ENCODE results near the gene RAB10. TPM values are rescaled to one million over a fixed set of nuclear protein-coding genes. Genes with fewer than 3 reads are reported as not detected.
"Not testable (repeated sequence)": the region's sequence is repeated elsewhere in the genome, so short reads cannot be mapped to it uniquely, and the experiment has no call there.

Gene RAB10
- total RNA-seq, 1 experiment from 2014 or later = 140 TPM

GRCh38 chr2:26100384-26100783, 66.5 kb downstream of the RAB10 start:
- no peak for TF ChIP-seq CTCF (conservative IDR thresholded peaks at IDR 0.05; ENCODE audit: low read depth, low read length)
- no peak for TF ChIP-seq EZH2 (IDR thresholded peaks at IDR 0.05; ENCODE audit: borderline replicate concordance, low read depth, low read length, poor library complexity, severe bottlenecking)
- ChIA-PET POLR2A (ENCODE audit: low non-redundant PET) (no interaction called here), CTCF (interaction anchor here (0.5 kb wide), 1 partner anchor 1913 kb away, joined by 7 read pairs; no protein-coding TSS in a partner anchor)
- peaks cover 10% of the 10 kb centered on the region for H3K4me1 ChIP-seq (ENCODE audit: insufficient read depth, low read length, poor library complexity, severe bottlenecking)
- H3K9me3 ChIP-seq (ENCODE audit: low read depth, low read length, poor library complexity, severe bottlenecking) = no peaks in the 10 kb centered on the region
- peaks cover 11% of the 10 kb centered on the region for H3K36me3 ChIP-seq (ENCODE audit: insufficient read depth, low read length, poor library complexity, severe bottlenecking)
- no peaks in the 10 kb centered on the region for H3K27me3 ChIP-seq (replicated peaks; ENCODE audit: insufficient read depth, low read depth, low read length, poor library complexity)
- no peak overlapping the region for H3K27ac ChIP-seq (ENCODE audit: low read depth, low read length, poor library complexity, severe bottlenecking)
- DNase-seq (ENCODE audit: low spot score) = no peak
- TSS peak; percentile 9 for BruUV-seq (replicated peaks)
- intact Hi-C loops (cut with micrococcal nuclease; ENCODE audit: unreplicated experiment) = no loop called here
- no peak overlapping the region for H3K4me3 ChIP-seq (ENCODE audit: low read depth, low read length, poor library complexity, severe bottlenecking)

- Histone ChIP-seq H3K36me3 (ENCODE audit: insufficient read depth, low read length, poor library complexity, severe bottlenecking) (peaks cover 11% of the 10 kb centered on the region), H3K27me3 (replicated peaks; ENCODE audit: insufficient read depth, low read depth, low read length, poor library complexity) (no peaks in the 10 kb centered on the region), H3K9me3 (ENCODE audit: low read depth, low read length, poor library complexity, severe bottlenecking) (no peaks in the 10 kb centered on the region), H3K4me3 (ENCODE audit: low read depth, low read length, poor library complexity, severe bottlenecking) (no peak overlapping the region), H3K4me1 (ENCODE audit: insufficient read depth, low read length, poor library complexity, severe bottlenecking) (peaks cover 1% of the 10 kb centered on the region), H3K27ac (ENCODE audit: low read depth, low read length, poor library complexity, severe bottlenecking) (no peak overlapping the region)
- DNase-seq (ENCODE audit: low spot score) = no peak
- TF ChIP-seq CTCF (conservative IDR thresholded peaks at IDR 0.05; ENCODE audit: low read depth, low read length) (no peak), EZH2 (IDR thresholded peaks at IDR 0.05; ENCODE audit: borderline replicate concordance, low read depth, low read length, poor library complexity, severe bottlenecking) (no peak)
- ChIA-PET CTCF (no interaction called here), POLR2A (ENCODE audit: low non-redundant PET) (no interaction called here)
- BruUV-seq (replicated peaks) = no TSS peak
- intact Hi-C loops (cut with micrococcal nuclease; ENCODE audit: unreplicated experiment) = no loop called here
Observed at GRCh38 chr2:26103752-26104151, 69.9 kb downstream of the RAB10 start.

- BruUV-seq (replicated peaks); H3K4me3 ChIP-seq (ENCODE audit: low read depth, low read length, poor library complexity, severe bottlenecking); intact Hi-C loops (cut with micrococcal nuclease; ENCODE audit: unreplicated experiment); H3K27me3 ChIP-seq (replicated peaks; ENCODE audit: insufficient read depth, low read depth, low read length, poor library complexity); CTCF ChIA-PET; H3K27ac ChIP-seq (ENCODE audit: low read depth, low read length, poor library complexity, severe bottlenecking); DNase-seq (ENCODE audit: low spot score); POLR2A ChIA-PET (ENCODE audit: low non-redundant PET); H3K36me3 ChIP-seq (ENCODE audit: insufficient read depth, low read length, poor library complexity, severe bottlenecking); H3K9me3 ChIP-seq (ENCODE audit: low read depth, low read length, poor library complexity, severe bottlenecking): not testable (repeated sequence)
- H3K4me1 ChIP-seq (ENCODE audit: insufficient read depth, low read length, poor library complexity, severe bottlenecking) = peaks cover 12% of the 10 kb centered on the region
Observed at GRCh38 chr2:26108701-26109100, 74.8 kb downstream of the RAB10 start.

- peaks cover 5% of the 10 kb centered on the region for H3K36me3 ChIP-seq (ENCODE audit: insufficient read depth, low read length, poor library complexity, severe bottlenecking)
- BruUV-seq (replicated peaks) = no TSS peak
- peak; percentile 91 for DNase-seq (ENCODE audit: low spot score)
- intact Hi-C loops (cut with micrococcal nuclease; ENCODE audit: unreplicated experiment) = no loop called here
- no peak for TF ChIP-seq EZH2 (IDR thresholded peaks at IDR 0.05; ENCODE audit: borderline replicate concordance, low read depth, low read length, poor library complexity, severe bottlenecking)
- no peak for TF ChIP-seq CTCF (conservative IDR thresholded peaks at IDR 0.05; ENCODE audit: low read depth, low read length)
- no peak overlapping the region for H3K4me3 ChIP-seq (ENCODE audit: low read depth, low read length, poor library complexity, severe bottlenecking)
- POLR2A ChIA-PET (ENCODE audit: low non-redundant PET) = no interaction called here
- no peaks in the 10 kb centered on the region for H3K9me3 ChIP-seq (ENCODE audit: low read depth, low read length, poor library complexity, severe bottlenecking)
- CTCF ChIA-PET = no interaction called here
- H3K27me3 ChIP-seq (replicated peaks; ENCODE audit: insufficient read depth, low read depth, low read length, poor library complexity) = no peaks in the 10 kb centered on the region
- H3K4me1 ChIP-seq (ENCODE audit: insufficient read depth, low read length, poor library complexity, severe bottlenecking) = peaks cover 12% of the 10 kb centered on the region
- peak overlapping the region; percentile 41 for H3K27ac ChIP-seq (ENCODE audit: low read depth, low read length, poor library complexity, severe bottlenecking)
Observed at GRCh38 chr2:26112201-26112600, 78.3 kb downstream of the RAB10 start.
